HG02588 (cell line): Measurements from ENCODE around the gene SPAG17.

Source experiments
- ATAC-seq: cut with Tn5 transposase; IDR thresholded peaks from one replicate; pipeline ENCODE4 v1.9.1; 2021; ENCODE audit warnings: mild to moderate bottlenecking, moderate library complexity; ENCODE audit not compliant: unreplicated experiment

SPAG17 gene

GRCh38 chr1:117911051-117911450, 274.0 kb downstream of the SPAG17 start:
- ATAC-seq = no peak

- no peak for ATAC-seq
Measured at GRCh38 chr1:117905019-117905418, 280.0 kb downstream of the SPAG17 start.

- ATAC-seq = no peak
Measured at GRCh38 chr1:117904485-117904884, 280.5 kb downstream of the SPAG17 start.
